Stimulated activated CD8-positive, alpha-beta memory T cell treated with anti-CD3 and anti-CD28 coated beads, Interleukin-12 subunit alpha, Interleukin-12 subunit beta, amount 100 ng/mL, for 4 hours (primary cell): Measurements from ENCODE around the gene HIP1.
"Not testable (repeated sequence)": the region's sequence is repeated elsewhere in the genome, so short reads cannot be mapped to it uniquely, and the experiment has no call there.

Experiments used
- DNase-seq: peaks from one replicate; pipeline ENCODE4 v3.0.0-alpha.2; 2020; ENCODE audit warnings: low read depth

Gene HIP1

DNA sequence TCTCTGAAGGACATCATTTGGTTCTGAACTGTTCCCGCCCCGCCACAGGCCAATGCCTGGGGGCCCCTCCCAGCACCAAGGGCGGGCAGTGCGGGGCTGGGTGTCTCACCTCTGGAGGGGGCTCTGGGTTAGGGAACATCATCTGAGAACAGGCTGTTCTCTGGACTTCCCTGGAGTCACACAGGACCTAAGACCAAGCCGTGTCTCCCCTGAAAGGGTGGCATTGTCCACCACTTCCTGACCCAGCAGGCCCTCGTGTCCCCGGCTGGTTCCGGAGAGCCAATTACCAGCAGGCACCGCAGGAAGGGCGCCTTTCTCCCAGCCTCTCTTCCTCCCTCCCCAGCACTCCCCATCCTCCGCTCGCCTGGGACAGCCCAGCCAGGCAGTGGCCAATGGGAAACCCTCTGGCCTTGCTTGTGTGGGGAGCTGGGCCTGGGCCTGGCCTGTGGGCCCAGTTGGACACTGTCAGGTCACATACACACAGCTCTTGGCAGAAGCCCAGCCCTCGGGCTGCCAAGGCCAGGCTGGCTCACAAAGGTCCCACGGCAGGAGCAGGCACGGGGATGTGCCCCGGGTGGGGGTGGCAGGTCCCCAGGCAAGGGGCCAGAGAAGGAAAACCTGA is 127.1 kb downstream of the HIP1 start:
- DNase-seq = no peak

DNA sequence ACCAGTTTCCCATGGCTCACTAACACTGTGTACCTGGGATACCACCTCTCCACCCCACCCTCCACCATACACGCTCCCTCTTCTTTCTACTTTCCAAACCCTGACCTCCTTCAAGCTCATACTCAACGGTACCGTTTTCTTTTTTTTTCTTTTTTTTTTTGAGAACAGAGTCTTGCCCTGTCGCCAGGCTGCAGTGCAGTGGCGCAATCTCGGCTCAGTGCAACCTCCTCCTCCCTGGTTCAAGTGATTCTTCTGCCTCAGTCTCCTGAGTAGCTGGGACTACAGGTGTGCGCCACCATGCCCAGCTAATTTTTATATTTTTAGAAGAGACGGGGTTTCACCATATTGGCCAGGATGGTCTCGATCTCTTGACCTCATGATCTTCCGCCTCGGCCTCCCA is 129.3 kb downstream of the HIP1 start:
- not testable (repeated sequence) for DNase-seq

DNA sequence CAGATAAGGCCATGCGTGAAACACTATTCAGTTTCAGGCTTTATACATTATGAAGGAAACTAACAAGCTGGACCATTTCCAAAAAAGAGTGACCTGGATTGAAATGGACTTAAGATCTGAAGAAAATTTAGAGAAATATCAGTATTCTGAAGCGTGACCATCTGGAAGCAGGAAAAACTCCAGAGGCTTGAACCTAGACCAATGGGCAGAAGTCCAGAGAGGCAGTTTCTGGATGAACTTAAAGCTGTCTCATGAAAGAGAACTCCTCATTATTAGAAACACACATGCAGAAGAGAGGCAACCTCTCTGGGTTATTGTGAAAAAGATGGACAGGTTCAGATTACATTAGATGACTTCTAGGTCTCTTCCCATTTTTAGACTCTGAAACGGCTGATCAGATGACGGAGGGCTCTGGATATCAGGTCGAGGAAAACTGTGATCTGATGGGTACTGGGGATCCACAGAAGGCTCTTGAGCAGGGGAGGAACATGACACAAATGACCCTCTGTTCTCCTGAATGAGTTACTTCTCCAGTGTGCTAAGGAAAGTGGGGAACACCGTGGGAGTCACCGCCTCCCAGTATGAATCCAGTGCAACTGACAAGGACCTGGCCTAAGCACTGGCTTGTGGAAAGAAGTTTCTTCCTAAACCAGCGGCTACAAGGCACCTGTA is 130.2 kb downstream of the HIP1 start:
- DNase-seq = no peak

DNA sequence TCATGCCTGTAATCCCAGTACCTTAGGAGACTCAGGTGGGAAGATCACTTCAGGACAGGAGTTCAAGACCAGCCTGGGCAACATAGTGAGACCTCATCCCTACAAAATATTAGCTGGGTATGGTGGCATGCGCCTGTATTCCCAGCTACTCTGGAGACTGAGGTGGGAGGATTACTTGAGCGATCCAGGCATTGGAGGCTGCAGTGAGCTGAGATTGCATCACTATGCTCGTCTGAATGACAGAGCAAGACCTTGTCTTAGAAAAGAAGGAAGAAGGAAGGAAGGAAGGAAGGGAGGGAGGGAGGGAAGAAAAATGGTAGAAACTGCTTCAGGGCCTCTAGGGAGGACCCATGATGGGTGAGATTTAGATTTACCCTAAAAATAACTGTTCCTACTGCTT is 134.3 kb downstream of the HIP1 start:
- DNase-seq = no peak

DNA sequence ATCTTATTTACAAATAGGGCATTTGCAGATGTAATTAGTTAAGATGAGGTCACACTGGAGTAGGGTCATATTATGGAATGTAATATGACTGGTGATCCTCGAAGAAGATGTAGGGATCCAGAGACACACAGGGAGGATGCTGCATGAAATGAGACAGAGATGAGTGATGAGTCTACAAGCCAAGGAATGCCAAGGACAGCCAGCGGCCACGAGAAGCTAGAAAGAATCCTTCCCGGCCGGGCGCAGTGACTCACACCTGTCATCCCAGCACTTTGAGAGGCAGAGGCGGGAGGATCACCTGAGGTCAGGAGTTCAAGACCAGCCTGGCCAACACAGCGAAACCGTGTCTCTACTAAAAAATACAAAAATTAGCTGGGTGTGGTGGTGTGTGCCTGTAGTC is 135.9 kb downstream of the HIP1 start:
- DNase-seq = not testable (repeated sequence)

DNA sequence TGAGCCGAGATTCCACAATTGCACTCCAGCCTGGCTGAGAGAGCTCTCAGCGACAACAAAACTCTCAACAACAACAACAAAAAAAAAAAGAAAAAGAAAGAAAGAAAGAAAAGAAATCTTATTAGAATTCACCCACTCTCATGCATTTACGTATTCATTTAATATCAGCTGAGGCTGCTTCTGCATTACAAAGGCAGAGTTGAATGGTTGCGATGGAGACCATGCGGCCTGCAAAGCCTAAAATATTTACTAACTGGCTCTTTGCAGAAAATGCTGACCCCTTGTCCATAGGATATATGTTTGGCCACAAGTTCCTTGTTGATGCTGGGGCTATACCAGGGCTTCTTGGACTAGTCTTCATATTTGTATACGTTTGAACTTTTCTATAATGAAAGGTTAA is 137.2 kb downstream of the HIP1 start:
- no peak for DNase-seq

DNA sequence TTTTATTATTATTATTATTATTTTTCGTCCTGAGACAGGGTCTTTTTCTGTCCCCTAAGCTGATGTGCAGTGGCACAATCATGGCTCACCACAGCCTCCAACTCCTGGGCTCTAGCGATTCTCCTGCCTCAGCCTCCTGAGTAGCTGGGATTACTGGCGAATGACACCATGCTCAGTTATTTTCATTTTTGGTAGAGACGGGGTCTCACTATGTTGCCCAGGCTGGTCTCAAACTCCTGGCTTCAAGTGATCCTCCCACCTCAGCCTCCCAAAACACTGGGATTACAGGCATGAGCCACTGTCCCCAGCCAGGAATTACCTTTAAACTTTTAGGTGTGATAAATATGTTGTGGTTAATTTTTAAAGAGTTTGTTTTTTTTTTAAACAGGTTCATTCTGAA is 138.0 kb downstream of the HIP1 start:
- DNase-seq = not testable (repeated sequence)

DNA sequence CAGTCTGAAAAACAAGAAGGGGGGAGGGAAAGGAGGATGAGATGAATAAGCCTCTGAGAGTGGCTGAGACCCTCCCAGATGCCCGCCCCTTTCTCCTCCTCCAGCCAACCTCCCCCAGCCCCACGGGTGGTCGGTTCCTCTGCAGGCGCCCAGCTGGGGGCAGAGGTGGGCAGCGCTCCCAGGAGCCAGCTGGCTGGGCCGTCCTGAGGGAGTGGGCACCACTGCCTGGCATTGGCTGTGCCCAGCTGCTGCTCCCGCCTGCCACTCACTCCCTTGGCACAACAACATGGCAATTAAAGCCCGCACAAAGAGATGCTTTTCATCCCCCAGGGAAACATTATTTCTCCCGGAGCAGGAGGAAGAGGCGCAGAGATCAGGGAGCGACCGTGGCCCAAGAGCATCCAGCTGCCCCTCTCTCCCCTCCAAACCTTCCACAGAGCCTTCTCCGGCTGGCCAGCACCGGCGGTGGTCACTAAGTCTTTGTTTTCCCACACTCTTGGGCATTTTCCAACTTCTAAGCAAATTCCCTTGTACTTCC is 139.4 kb downstream of the HIP1 start:
- no peak for DNase-seq

DNA sequence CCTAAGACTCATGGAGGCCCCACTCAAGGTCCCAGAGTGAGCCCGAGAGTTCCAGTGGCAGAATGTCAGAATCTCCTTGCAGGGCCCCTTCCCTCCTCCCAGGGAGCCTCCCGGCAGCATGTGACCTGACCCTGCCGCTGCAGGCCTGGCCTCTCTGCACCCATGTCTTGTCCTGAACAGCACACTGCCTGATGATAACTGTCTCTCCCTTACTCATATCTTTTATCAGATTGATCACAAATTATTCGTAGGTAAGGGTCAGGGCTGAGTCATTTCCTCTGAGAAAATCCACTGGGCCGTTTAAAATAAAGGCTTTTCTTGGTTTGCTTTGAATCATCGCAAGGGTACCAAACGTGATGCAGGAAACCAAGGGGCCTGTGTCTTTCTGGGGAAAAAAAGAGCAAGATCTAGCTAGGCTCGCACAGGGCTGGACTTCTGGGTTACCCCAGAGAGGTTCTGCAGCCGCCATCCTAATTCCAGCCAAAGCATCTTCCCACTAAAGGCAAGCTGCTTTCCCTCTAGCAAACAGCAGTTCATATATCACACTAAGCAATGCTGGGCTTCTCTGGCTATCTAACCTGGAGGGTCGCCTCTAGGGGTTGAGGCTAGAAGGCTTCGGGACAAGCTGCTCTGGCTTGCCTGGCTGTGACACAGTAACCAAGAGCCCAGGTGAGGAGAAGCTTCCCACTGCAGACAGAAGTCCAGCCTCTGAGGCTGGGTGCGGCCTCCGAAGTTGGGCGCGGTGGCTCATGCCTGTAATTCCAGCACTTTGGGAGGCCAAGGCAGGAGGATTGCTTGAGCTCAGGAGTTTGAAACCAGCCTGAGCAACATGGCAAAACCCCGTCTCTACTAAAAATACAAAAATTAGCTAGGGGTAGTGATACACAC is 141.8 kb downstream of the HIP1 start:
- no peak for DNase-seq

DNA sequence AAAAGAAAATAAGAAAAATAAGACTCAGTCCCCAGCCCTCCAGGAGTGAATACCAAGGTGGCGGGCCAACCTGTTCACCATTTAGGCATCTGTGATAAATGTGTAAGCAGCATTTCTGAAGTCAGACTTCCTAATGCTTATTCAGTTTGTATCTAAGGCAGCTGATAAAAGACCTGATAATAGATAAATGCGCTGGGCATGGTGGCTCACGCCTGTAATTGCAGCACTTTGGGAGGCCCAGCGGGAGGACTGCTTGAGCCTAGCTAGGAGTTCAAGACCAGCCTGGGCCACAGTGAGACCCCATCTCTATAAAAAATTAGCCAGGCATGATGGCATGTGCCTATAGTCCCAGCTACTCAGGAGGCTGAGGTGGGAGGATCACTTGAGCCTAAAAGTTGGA is 143.0 kb downstream of the HIP1 start:
- DNase-seq = no peak

DNA sequence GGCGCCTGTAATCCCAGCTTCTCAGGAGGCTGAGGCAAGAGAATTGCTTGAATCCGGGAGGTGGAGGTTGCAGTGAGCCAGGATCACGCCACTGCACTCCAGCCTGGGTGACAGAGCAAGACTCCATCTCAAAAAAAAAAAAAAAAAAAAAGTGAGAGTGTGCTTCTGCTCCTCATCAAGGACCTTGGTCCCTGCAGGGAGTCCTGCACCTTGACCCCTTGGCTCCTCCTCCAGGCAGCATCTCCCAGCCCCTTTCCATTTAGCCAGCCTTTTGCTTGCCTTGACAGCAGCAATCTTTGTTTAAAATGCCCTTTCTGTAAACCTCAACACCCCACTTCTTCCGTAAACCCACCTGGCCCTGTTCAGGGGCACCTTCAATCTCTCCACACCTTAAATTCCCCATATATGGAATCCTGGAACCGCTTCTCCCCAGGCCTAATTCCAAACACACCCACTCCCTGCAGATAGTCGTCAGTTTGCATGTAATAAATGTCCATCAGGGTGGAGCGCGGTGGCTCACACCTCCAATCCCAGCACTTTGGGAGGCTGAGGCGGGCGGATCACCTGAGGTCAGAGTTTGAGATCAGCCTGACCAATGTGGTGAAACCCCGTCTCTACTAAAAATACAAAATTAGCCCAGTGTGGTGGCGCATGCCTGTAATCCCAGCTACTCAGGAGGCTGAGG is 145.1 kb downstream of the HIP1 start:
- not testable (repeated sequence) for DNase-seq

DNA sequence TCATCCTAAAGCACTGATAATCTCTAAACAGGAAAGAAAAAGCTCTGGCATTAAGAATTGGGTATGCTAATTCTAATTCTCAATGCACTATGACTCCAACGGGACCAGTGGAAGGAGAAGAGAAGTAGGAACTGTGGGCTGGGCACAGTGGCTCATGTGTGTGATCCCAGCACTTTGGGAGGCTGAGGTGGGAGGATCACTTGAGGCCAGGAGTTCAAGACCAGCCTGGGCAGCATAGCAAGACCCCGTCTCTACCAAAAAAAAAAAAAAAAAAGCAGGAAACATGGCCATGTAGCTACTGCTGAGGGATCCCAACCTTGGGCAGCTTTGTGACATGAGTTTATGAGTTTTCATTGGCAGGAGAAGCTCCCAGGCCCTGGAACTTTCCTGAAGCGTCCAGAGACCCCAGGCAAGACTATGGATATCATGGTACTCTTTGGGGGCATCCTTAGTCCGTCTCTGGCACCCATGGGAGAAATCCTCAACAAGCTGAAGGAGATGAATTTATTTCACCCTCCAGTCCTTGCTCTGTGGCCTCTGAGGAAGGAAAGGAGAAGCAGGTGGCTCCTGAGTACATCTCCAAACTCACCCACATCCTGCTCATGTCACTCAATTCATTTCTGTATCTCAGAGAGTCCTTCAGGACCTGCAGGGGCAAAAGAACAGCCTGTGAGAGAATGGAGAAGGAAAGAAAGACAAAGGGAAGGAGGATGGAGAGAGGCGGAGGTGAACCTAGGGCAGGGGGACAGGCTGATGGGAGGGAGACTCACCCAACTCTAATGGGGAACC is 147.1 kb downstream of the HIP1 start:
- no peak for DNase-seq

DNA sequence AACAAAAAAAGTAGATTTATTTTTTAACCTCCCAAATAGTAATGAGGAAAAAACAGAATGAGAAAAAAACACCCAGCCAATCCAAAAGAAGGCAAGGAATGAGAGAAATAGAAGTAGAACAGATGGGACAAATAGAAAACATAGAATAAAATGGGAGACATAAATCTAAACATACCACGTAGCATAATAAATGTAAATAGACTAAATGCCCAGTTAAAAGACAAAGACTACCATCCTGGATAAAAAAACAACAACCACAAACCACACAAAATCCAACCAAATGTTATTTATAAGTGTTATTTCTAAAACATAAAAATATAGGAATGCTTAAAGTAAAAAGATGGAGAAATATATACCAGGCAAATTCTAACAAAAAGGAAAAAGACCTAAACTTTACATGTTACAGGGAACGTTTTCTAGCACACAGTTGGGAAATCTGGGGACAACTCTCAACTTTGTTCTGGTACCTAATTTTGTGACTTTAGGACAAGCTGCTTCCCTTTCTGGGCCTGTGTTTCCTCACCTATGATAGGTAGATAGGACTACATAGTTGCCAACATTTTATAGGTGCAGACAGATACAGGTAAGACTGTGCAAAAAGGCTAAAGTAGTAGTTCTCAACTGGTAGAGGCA is 148.3 kb downstream of the HIP1 start:
- DNase-seq = no peak

DNA sequence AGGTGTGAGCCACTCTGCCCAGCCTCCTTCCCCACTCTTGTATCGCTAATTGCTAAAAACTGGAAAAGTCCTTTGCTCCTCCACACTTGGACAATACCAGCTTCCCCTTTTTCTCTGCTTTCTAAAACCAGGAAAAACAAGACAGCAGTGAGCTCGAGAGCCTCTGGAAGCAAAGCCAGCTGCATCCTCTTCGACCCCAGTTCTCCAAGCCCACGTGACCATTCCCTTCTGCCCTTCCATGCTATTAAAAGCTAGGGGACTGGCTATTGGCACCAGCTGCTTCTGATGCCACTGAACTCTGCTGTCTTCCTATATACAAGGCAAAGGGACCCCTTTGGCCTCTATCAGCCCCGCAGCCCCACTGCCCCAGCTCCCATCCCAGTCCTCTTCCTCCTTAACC is 154.4 kb downstream of the HIP1 start:
- no peak for DNase-seq

DNA sequence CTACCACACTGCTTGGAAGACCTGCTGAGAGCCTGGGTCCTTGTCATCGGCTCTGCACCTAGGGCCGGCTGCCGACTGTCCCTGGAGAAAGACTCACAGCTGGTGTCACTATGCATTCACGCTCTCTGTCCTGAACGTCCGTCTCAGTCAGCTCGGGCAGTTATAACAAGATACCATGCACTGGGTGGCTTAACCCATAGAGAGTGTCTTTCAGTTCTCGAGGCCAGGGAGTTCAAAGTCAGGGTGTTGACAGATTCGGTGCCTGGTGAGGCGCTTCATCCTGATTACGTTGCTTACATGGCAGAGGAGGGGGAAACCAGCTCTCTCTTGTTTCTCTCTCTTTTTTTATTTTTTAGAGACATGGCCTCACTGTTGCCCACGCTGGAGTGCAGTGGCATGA is 155.5 kb downstream of the HIP1 start:
- no peak for DNase-seq

DNA sequence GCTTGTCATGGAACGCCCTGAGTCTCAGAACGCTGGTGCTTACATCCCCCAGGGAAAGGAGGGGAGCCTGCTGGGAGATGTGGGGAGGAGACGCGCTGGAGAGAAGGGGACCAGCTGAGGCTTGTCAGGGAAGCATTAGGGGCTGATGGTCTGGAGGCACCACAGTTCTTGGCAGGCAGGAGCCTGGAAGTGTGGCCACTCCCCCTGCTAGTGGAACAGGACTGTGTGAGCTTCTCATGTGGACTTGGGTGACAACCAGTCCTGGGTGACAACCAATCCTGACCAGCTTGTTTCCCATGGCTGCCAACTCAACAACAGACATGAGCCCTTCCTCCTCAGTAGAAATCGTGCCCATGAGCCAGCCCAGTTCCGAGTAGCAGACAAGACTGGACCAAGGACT is 158.8 kb downstream of the HIP1 start:
- DNase-seq = no peak

DNA sequence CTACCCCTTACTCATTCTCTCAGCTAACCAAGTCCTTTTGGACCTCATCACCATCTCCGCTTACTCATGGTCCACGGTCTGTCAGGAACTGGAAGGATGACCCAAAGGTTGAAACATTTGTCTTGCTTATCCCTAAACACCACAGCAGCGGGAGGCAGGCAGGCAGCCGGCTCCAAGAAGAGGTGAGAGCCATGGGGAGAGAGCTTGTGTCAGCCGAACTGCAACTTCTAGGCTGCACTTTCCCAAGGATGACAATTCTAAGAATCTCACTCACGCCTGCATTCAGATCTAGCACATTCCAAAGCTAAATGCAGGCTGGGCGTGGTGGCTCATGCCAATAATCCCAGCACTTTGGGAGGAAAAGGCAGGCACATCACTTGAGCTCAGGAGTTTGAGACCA is 160.7 kb downstream of the HIP1 start:
- DNase-seq = no peak

DNA sequence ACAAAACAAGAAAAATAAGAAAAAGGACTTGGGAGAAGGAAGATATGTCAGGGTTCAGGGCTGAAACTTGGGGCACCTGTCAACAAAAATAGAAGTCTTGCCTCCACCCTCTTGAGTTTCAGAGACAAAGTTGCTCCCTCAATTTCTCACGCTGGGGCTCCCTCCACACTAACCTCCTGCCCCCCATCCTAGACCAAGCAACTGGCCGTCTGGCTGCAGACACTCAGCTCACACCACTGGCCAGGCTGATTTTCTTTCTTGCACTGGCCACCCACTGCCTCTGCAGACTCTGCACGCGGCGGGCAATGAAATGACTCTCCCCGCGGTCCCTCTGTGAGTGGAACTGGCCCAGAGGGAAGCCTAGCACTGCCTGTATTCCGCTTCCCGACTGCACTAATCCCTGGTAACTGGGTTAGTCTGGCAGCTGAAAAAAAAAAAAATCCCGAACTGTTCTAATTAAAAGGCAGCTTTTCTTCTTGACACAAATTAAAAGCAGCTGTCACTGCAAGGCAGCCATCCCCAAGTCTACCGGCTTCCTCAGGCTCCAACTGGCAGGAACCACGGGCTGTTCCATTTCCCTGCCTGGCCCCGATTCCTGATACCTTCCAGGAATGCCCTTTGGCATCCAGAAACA is 163.1 kb downstream of the HIP1 start:
- DNase-seq = no peak

DNA sequence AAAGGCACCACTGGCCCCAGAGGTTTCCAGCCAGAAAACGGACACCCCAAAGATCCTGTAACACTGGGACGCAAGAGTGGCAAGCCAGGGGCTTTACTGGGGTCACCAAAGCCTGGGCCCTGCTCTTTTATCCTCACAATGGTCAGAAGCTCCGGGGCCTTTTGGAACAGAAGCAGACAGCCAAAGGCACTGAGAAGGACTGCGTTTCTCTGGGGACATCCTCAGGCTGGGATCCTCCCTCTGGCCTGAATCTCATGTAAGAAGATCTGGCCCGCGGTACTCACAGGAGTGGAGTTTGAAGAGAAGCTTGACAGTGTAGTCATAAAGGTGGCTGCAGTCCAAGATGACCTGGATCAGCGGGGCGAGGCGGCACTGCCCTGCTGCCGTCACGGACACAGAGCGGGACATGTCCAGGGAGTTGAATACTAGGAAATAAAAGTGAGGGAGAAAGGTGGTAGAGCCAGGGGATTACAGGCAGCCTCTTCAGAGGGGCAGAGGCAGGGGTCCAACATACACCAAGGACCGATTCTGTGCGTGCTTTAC is 165.2 kb downstream of the HIP1 start:
- DNase-seq = no peak

DNA sequence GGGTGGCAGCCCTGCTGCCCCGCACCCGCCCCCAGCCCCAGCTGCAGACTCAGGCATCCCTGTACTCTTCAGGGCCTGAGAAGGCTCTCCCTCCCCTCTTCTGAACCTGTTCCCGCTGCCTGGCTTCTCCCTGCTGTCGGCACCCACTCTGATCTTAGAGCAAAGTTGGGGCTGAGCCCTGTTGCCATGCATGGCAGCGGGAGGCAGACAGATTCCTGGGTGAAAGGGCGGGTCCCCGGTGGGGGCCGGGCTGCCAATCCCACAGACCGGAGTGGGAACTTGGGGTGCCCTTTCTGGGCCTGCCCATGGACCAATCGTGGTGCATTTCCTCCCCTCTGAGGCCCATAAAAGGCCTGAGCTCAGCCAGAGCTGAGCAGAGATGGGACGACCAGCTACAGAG is 165.9 kb downstream of the HIP1 start:
- DNase-seq = no peak
